HCT116 (cell line): ENCODE data around the gene CETN2. TPM values are rescaled to one million over a fixed set of nuclear protein-coding genes. Genes with fewer than 3 reads are reported as not detected.

Source experiments
- ATAC-seq: fragments of 200-7000 bp; cut with Tn5 transposase; 2 replicates; pipeline ENCODE4 v1.9.1; 2020; ENCODE audit warnings: mild to moderate bottlenecking, moderate library complexity
- BruUV-seq: library from RNA; stranded (reverse); fragments of 400-500 nt; replicated peaks from 2 replicates; lab custom pipeline; 2021; lab: Mats Ljungman, UMichigan
- CTCF ChIA-PET: fragments of 300-600 bp; sonication (Branson Sonifier 250); formaldehyde crosslinking; loops from one replicate; lab custom pipeline; 2021; ENCODE audit warnings: antibody characterized with exemption; lab: Charles Lee
- POLR2A ChIA-PET: fragments of 300-600, 350-600 bp; sonication (Branson Sonifier 250); formaldehyde crosslinking; loops from one replicate; lab custom pipeline; 2021; ENCODE audit warnings: antibody characterized with exemption; lab: Charles Lee
- RAD21 ChIA-PET, 2 experiments: fragments of 300-600 bp; sonication (Branson Sonifier 250); formaldehyde crosslinking; loops; one replicate each; lab custom pipeline; 2023; ENCODE audit warnings: low total read pairs in 2 of 2; ENCODE audit not compliant: uncharacterized antibody in 2 of 2, unreplicated experiment in 2 of 2, low non-redundant PET in 1 of 2; lab: Charles Lee
- DNase-seq: peaks from one replicate; pipeline ENCODE4 v3.0.0-alpha.2; 2010; ENCODE audit warnings: low read depth, low spot score
- H2AFZ ChIP-seq: fragments of 200-600 bp; shearing (Covaris generic), sonication (generic); 2 replicates; pipeline ENCODE4 v1.6.1; 2017; ENCODE audit warnings: low read depth, mixed run types, mixed read lengths, antibody characterized with exemption, low read length; ENCODE audit not compliant: poor library complexity, severe bottlenecking
- H3K27ac ChIP-seq: 2 replicates; pipeline ENCODE4 v1.5.1; 2012; ENCODE audit warnings: low read depth, low read length
- H3K27me3 ChIP-seq: fragments of 200-600 bp; sonication (generic); 2 replicates; pipeline ENCODE4 v1.6.1; 2016; ENCODE audit warnings: mixed run types, low read length, mixed read lengths; ENCODE audit not compliant: insufficient read depth
- H3K36me3 ChIP-seq, 2 experiments: fragments of 200-500 bp in 1 of 2; fragments of 200-600 bp in 1 of 2; sonication (Bioruptor generic) in 1 of 2; sonication (generic) in 1 of 2; 2 replicates each; pipeline versions ENCODE4 v1.5.1 to v1.6.1; 2014 to 2016; ENCODE audit warnings: low read length in 2 of 2, inconsistent platforms in 1 of 2, mixed read lengths in 1 of 2, mixed run types in 1 of 2; ENCODE audit not compliant: insufficient read depth in 2 of 2, control insufficient read depth in 1 of 2
- H3K4me1 ChIP-seq, 2 experiments: fragments of 200-600 bp in 1 of 2; sonication (generic) in 1 of 2; 2 replicates each; pipeline versions ENCODE4 v1.5.1 to v1.6.1; 2012 to 2017; ENCODE audit warnings: low read length in 2 of 2, inconsistent platforms in 1 of 2, mild to moderate bottlenecking in 1 of 2, mixed read lengths in 1 of 2, mixed run types in 1 of 2, moderate library complexity in 1 of 2; ENCODE audit not compliant: insufficient read depth in 2 of 2, control insufficient read depth in 1 of 2
- H3K4me2 ChIP-seq: fragments of 200-600 bp; sonication (generic); 2 replicates; pipeline ENCODE4 v1.6.1; 2017; ENCODE audit warnings: mixed run types, low read length, mixed read lengths
- H3K4me3 ChIP-seq, 2 experiments: fragments of 200-600 bp in 1 of 2; sonication (generic) in 1 of 2; replicated peaks in 1 of 2; 2 replicates each; pipeline ENCODE4 v1.5.1; 2011 to 2016; ENCODE audit warnings: low read length in 2 of 2, control low read depth in 1 of 2, low read depth in 1 of 2, mild to moderate bottlenecking in 1 of 2, mixed read lengths in 1 of 2, mixed run types in 1 of 2
- H3K79me2 ChIP-seq: fragments of 200-600 bp; sonication (generic); 2 replicates; pipeline ENCODE4 v1.6.1; 2017; ENCODE audit warnings: mild to moderate bottlenecking, mixed run types, low read length, moderate library complexity, mixed read lengths; ENCODE audit not compliant: insufficient read depth
- H3K9ac ChIP-seq: fragments of 200-600 bp; sonication (generic); 2 replicates; pipeline ENCODE4 v1.6.1; 2016; ENCODE audit warnings: low read length, mixed read lengths
- H3K9me2 ChIP-seq: fragments of 200-600 bp; sonication (generic), shearing (Covaris generic); 2 replicates; pipeline ENCODE4 v1.6.1; 2017; ENCODE audit warnings: mixed run types, mild to moderate bottlenecking, moderate library complexity; ENCODE audit not compliant: insufficient read depth
- H3K9me3 ChIP-seq, 2 experiments: fragments of 200-500 bp in 1 of 2; fragments of 200-600 bp in 1 of 2; sonication (Bioruptor generic) in 1 of 2; sonication (generic) in 1 of 2; 2 replicates each; pipeline ENCODE4 v1.6.1; 2014 to 2017; ENCODE audit warnings: low read length in 2 of 2, mixed read lengths in 2 of 2, inconsistent platforms in 1 of 2, low read depth in 1 of 2, mild to moderate bottlenecking in 1 of 2, mixed run types in 1 of 2, moderate library complexity in 1 of 2; ENCODE audit not compliant: control insufficient read depth in 1 of 2, insufficient read depth in 1 of 2
- H4K20me1 ChIP-seq: fragments of 200-600 bp; sonication (generic), shearing (Covaris generic); 2 replicates; pipeline ENCODE4 v1.6.1; 2017; ENCODE audit warnings: mixed run types, mild to moderate bottlenecking, moderate library complexity; ENCODE audit not compliant: insufficient read depth
- CEBPB ChIP-seq: IDR thresholded peaks from 2 replicates; pipeline ENCODE4 v1.6.1; 2012; ENCODE audit warnings: low read depth
- EGR1 ChIP-seq: IDR thresholded peaks from 2 replicates; pipeline ENCODE4 v1.6.1; 2012; ENCODE audit warnings: low read depth
- ELF1 ChIP-seq: IDR thresholded peaks from 2 replicates; pipeline ENCODE4 v1.6.1; 2012; ENCODE audit warnings: low read depth, borderline replicate concordance
- EZH2 ChIP-seq: fragments of 200-600 bp; sonication (generic); IDR thresholded peaks from 2 replicates; pipeline ENCODE4 v1.6.1; 2017; ENCODE audit warnings: antibody characterized with exemption, mixed run types
- RAD21 ChIP-seq: IDR thresholded peaks from 2 replicates; pipeline ENCODE4 v1.6.1; 2012; ENCODE audit warnings: low read depth, mild to moderate bottlenecking
- SP1 ChIP-seq: IDR thresholded peaks from 2 replicates; pipeline ENCODE4 v1.6.1; 2012; ENCODE audit warnings: low read depth
- TCF7L2 ChIP-seq: IDR thresholded peaks from 2 replicates; pipeline ENCODE4 v1.7.0; 2011; ENCODE audit warnings: borderline replicate concordance, inconsistent platforms; ENCODE audit not compliant: insufficient read depth, insufficient read length; ENCODE audit errors: extremely low read depth
- intact Hi-C: fragments of 100-400 bp; cut with micrococcal nuclease; formaldehyde crosslinking; loops from 2 replicates; pipeline ENCODE4 v1.10.0; 2022
- total RNA-seq: library from RNA; stranded (reverse); gene quantifications from one replicate; pipeline ENCODE4 v1.2.1, GENCODE V29; 2021; ENCODE audit not compliant: unreplicated experiment
- TF ChIP-seq, protein P1 (sequence below), 3 experiments: fragments of 200-600 bp in 1 of 3; sonication (generic) in 1 of 3; IDR thresholded peaks in 2 of 3; conservative IDR thresholded peaks in 1 of 3; 2 replicates each; pipeline ENCODE4 v1.5.1; 2012 to 2017; ENCODE audit warnings: low read depth in 2 of 3, low read length in 2 of 3, antibody characterized with exemption in 1 of 3, borderline replicate concordance in 1 of 3, control low read depth in 1 of 3, mild to moderate bottlenecking in 1 of 3, mixed read lengths in 1 of 3, mixed run types in 1 of 3, moderate library complexity in 1 of 3; ENCODE audit not compliant: insufficient read depth in 1 of 3

CETN2 gene
- total RNA-seq, 1 experiment from 2014 or later = 20.9 TPM

DNA sequence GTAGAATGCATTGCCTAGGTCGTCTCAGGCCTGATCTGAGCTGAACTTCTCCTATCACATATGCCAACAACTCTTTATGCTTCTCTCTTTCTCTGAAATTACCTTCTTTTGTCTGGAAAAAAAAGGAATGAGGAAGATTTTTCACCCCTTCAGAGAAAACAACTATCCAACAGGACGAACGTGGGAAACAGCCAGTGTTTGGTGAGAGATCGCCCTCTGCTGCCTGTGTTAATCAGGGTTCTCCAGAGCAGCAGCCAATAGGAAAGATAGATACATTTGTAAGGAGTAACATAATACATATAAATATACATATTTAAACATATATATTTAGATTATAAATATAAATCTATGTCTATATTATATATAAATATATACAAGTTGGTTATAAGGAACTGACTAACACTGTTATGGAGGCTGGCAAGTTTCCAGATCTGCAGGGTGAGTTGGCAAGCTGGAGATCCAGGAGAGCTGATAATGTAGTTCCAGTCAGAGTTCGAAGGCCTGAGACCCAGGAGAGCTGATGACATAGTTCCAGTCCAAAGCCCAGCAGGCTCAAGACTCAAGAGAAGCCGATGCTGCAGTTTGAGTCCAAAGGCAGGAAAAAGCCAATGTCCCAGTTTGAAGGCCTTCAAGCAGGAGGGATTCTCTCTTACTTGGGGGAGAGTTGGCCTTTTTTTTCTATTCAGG is 13.3 kb downstream of the CETN2 start:
- Histone ChIP-seq H3K9ac (no peak overlapping the region), H3K27me3 (no peaks in the 10 kb centered on the region), H2AFZ (no peak overlapping the region), H3K9me2 (no peaks in the 10 kb centered on the region), H3K27ac (no peak overlapping the region), H3K36me3 (no peaks in the 10 kb centered on the region), H3K9me3 (no peaks in the 10 kb centered on the region), H3K4me1 (no peaks in the 10 kb centered on the region), H3K79me2 (no peaks in the 10 kb centered on the region), H3K4me3 (no peak overlapping the region), H3K4me2 (no peak overlapping the region), H4K20me1 (no peaks in the 10 kb centered on the region)
- BruUV-seq = no TSS peak
- ChIA-PET RAD21 (no interaction called here), POLR2A (no interaction called here), CTCF (interaction anchor here (1.1 kb wide), 1 partner anchor 175 kb away, joined by 4 read pairs; no protein-coding TSS in a partner anchor)
- intact Hi-C loops = loop anchor here (1.0 kb wide), 1 partner anchor 175 kb away; no protein-coding TSS in a partner anchor
- ATAC-seq (peak; percentile 78), DNase-seq (no peak)
- TF ChIP-seq, protein P1, sequence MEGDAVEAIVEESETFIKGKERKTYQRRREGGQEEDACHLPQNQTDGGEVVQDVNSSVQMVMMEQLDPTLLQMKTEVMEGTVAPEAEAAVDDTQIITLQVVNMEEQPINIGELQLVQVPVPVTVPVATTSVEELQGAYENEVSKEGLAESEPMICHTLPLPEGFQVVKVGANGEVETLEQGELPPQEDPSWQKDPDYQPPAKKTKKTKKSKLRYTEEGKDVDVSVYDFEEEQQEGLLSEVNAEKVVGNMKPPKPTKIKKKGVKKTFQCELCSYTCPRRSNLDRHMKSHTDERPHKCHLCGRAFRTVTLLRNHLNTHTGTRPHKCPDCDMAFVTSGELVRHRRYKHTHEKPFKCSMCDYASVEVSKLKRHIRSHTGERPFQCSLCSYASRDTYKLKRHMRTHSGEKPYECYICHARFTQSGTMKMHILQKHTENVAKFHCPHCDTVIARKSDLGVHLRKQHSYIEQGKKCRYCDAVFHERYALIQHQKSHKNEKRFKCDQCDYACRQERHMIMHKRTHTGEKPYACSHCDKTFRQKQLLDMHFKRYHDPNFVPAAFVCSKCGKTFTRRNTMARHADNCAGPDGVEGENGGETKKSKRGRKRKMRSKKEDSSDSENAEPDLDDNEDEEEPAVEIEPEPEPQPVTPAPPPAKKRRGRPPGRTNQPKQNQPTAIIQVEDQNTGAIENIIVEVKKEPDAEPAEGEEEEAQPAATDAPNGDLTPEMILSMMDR (IDR thresholded peaks at IDR 0.05 in 2 of 3, conservative IDR thresholded peaks at IDR 0.05 in 1 of 3; ENCODE audit: borderline replicate concordance in 1 of 3, insufficient read depth in 1 of 3, low read depth in 2 of 3, low read length in 2 of 3) = peak; percentile 47 to 52 (median 51); a peak in 5 of 6 replicates
- peak; percentile 63 for TF ChIP-seq RAD21
- TF ChIP-seq SP1 = no peak
- no peak for TF ChIP-seq ELF1
- TF ChIP-seq TCF7L2 = no peak

DNA sequence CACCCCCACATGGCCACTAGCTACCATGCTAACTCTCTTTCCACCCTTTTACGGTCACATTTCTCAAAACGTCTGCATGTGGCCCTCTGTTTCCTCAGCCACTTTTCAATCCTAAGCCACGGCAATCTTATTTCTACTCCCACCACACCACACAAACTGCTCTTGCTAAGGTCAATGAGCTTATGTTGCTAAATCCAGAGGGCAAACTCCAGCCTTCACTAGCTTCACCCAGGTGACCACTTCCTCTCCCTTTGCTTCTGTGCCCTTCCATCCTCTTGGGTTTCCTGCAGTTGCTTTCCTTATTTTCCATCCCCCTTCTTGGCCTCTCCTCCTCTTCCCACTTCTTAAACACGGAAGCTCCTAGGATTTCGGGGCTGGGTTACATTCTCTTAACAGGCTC is 16.5 kb downstream of the CETN2 start:
- ChIA-PET RAD21 (no interaction called here), CTCF (no interaction called here)

More for the DNA sequence above, 16.5 kb downstream of the CETN2 start:
- Histone ChIP-seq H4K20me1 (no peaks in the 10 kb centered on the region), H3K36me3 (no peaks in the 10 kb centered on the region), H3K4me3 (no peak overlapping the region), H3K9me2 (no peaks in the 10 kb centered on the region), H2AFZ (no peak overlapping the region), H3K4me2 (no peak overlapping the region), H3K4me1 (no peaks in the 10 kb centered on the region), H3K27ac (no peak overlapping the region), H3K27me3 (no peaks in the 10 kb centered on the region), H3K79me2 (no peaks in the 10 kb centered on the region), H3K9ac (no peak overlapping the region), H3K9me3 (no peaks in the 10 kb centered on the region)
- DNase-seq (no peak), ATAC-seq (no peak)
- BruUV-seq = no TSS peak
- POLR2A ChIA-PET = no interaction called here
- TF ChIP-seq EGR1 (no peak), CEBPB (no peak), EZH2 (no peak)
- intact Hi-C loops = no loop called here
